ENCODE measurements around the gene TPM1. TPM values are rescaled to one million over a fixed set of nuclear protein-coding genes. Genes with fewer than 3 reads are reported as not detected.

Gene TPM1
- total RNA-seq, 1 experiment from 2014 or later: 436 TPM

DNA sequence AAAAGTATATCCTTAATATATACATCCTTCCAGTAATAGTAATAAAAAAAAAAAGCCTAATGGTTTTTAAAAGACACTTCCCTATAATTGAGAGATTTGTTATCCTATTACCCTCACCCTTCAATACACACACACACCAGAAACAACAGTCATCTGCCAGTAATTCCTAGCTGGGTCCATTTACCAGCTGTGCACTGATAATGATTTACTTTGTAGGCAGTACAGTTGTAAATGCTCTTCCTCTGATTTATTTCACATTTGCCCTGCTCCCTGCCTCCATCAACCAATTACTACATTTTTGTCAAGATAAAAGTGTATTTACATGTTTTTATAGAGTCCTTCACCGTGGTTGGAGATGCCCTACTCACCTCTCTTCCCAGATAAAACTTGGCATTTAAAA, 12.4 kb downstream of the TPM1 start:
- no peak for DNase-seq (ENCODE audit: low spot score)

DNA sequence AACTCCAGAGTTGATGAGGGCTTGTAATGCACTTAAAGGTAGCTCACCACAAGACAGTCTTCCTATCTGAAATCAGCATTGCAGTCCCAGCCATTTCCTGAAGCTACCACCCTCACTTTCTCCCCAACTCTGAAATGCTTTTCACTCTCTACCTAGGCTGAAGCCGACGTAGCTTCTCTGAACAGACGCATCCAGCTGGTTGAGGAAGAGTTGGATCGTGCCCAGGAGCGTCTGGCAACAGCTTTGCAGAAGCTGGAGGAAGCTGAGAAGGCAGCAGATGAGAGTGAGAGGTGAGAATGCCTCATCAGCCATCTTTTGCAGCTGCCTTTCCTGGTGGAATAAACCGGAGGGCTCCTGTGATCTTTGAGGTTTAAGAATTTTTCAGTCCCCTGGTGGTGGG, 14.3 kb downstream of the TPM1 start:
- DNase-seq (ENCODE audit: low spot score): no peak

DNA sequence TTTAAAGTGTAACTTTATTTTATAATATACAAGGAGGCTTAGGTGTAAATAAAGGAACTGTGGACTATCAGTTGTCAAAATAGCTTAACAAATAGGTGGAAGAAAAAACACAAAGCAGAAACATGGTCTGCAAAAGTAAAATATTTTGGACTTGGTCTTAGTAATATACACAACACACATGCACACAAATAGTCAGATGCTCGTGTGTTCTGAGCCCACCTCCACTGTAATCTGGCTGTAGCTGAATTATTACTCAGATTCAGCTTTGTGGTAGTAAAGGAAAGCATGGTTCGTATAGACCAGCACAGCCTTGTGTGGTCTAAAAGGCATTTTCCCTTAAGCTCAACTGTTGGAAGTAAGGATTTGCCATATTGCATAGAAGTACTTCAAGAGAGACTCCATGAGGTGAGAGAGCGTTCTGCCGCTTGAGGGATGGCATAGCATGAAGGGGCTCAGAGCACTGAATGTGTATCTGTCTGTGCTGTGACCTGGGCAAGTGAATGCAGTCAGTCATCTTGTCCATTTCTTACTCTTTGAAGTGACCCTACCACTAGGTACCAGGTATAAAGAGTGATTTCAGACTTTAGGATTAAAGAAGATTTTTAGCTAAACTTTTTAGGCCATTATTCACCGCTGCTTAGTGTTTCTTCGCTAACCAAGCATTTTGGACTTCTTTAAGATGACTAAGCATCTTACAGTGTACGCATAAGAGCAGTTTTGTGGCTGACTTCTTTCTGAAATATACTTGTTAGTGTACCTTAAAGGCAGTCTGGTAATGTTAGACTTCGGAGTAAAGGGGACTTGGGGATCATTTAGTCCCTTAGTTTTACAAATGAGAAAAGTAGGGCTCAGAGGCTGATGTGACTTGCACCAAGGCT, 15.2 kb downstream of the TPM1 start:
- DNase-seq (ENCODE audit: low spot score): no peak

DNA sequence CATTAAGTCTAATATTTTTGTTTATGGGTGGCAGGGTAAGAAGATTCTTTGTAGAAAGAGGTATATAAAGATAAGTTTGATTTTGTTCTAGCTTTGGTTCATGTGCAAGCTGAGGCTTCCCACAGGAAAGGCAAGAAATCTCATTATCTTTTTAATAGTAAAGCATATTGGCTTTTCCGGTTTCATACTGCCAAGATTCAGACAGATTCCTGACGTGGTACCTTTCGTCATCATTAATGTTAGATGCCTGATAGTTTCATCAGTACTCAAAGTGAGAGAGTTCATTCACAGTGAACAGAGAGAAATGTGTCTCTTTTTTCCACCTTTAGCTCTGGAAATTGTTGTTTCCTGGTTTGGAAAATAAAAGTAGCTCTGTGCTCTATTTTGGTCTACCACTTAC, 16.5 kb downstream of the TPM1 start:
- DNase-seq (ENCODE audit: low spot score): no peak

DNA sequence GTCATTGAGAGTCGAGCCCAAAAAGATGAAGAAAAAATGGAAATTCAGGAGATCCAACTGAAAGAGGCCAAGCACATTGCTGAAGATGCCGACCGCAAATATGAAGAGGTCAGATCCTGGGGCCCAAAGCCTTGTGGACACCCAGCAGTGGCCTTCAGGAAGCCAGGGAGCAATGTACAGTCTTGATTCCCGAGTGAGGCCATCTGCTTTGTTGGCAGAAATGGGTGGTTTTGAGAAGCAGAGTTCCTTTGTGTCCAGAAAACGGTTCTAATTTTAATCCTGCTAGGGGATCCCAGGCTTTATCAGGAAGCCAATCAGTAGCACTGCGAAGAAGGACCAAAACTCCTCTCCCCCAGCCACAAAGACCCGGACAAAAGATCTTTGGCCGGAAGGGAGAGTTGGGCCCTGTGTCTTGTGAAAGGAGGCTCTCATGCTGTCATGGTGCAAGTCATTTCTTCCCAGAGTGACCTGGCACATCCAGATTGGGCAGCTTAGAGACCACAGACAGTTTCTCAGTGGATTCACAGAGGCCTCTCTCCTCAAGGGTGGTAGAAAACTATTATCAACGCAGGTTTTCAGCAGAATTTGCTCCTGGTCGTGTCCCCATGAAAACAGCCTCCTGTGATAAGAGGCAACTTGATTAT, 17.1 kb downstream of the TPM1 start:
- DNase-seq (ENCODE audit: low spot score): no peak

DNA sequence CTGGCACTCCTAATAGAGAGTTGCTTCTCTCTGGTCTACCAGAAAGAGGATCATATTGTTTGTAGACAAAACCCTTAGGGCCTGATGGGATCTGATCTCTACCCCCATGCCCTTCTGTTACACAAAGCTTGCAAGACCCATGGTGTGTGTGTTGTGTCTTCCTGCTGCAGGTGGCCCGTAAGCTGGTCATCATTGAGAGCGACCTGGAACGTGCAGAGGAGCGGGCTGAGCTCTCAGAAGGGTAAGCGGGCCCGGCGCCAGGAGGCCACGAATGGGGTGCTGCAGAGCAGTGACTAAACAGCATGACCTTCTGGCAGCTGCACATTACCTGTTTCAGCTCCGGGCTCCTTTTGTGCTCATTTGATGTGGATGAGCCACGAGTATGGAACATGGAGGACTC, 18.2 kb downstream of the TPM1 start:
- DNase-seq (ENCODE audit: low spot score): no peak

DNA sequence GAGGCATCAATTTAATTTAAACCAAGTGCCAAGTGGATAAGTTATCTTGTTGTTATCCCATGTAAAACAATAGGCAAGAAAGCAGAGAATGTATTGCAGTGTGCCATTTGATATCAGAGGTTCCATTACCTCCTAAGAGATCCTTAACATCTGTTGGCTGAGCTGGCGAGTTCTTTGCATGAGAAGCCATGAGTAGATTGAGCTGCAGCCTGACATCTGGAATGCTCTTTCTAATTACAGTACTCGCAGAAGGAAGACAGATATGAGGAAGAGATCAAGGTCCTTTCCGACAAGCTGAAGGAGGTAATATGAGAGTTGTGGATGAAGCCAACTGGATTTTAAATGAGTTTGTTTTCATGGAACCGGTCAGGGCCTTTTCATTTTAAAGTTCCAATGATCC, 19.4 kb downstream of the TPM1 start:
- DNase-seq (ENCODE audit: low spot score): no peak

DNA sequence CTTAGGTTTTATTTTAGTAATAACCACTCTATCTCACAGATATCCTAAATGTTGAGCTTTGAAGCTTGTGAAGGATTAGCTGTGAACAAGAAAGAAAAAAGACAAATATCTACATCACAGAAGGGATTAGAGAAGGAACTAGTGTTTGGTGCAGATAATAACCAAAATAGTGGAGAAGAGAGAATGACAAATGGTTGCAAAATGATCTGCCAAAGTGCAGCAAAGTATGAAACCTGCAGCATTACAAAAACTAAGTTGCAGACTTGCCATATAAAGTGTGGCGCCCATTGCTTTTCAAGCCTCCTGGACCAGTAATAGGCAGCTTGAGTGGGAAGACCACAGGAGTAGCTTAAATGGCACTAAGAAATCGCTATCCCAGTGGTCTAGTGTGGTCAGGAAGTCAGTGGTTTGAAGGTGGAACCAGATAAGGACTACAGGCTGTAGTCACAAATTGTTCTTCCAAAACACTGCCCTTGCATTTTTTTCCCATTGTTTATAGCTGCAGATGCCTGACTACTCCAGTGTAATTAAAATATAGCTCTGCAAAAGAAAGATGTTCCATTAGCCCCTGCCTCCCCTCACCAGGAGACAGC, 20.7 kb downstream of the TPM1 start:
- no peak for DNase-seq (ENCODE audit: low spot score)

DNA sequence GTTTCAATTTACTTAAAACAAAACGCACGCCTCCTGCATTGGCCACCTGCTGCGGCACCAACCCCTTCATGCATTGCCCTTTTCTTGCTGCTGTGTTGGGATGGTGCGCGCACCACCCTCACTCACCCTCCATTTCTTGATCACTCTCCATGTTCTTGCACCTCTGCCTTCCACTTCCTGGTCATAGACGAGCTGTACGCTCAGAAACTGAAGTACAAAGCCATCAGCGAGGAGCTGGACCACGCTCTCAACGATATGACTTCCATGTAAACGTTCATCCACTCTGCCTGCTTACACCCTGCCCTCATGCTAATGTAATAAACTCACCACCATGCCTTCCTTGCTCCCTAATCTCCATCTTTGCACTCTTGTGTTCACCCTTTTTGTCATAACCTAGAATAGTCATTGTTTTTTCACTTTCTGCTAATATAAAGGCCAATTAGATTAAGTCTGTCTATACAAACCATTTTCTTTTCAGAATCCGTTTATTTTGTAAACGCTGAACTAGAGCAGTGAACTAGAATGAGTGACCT, 21.4 kb downstream of the TPM1 start:
- no peak for DNase-seq (ENCODE audit: low spot score)

DNA sequence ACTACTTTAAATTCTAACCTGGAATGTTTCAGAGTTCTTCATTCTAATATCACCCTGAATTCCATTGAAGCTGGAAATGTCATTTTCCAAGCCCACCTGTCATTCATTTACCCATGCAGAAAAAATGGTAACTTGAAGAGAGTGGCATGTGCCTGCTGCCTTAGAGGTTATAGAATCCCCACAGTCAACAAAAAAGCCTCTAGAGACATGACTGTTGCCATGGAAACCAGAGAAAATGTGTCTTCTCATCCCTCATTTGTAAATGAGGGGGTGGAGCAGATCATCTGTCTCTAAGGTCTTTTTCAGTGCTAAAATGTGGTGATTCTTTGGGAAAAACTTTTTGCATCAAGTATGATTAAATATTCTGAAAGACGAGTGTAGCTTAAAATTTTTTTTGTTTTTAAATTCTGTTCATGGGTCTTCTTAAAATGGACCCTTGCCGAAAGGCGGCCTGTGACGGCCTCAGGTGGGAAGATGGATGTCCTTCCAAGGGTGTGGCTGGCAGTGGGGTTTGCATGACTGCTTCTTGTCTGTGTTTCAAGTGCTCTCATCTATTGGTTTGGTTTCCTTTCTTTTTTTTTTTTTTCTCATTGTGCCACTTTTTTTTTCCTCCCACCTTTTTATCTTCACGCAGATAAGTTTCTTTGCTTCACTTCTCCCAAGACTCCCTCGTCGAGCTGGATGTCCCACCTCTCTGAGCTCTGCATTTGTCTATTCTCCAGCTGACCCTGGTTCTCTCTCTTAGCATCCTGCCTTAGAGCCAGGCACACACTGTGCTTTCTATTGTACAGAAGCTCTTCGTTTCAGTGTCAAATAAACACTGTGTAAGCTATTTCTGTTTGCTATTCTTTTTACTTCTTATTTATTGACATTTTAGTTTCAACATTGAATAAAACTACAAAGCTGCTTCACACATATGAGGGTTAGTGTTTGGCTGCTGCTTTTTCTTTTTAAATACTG, 23.0 kb downstream of the TPM1 start:
- no peak for DNase-seq (ENCODE audit: low spot score)

DNA sequence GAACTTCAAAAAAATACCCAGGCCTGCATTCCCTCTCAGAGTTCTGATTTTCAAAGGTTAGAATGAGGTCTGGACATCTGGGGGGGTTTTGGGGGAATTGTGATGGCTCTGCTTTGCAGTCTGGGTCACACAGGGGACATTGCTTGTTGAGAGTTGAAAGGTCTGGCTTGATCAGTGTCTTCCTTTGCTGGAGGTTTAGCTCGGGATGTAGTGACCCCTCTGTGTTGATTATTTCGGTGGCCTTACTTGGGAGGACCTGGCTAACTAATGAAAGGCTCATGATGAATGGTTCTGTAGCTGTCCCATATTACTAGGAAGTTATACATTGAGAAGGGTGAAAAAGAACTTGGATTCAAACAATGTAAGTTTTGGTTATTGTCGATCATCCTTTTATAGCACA, 23.7 kb downstream of the TPM1 start:
- DNase-seq (ENCODE audit: low spot score): no peak

DNA sequence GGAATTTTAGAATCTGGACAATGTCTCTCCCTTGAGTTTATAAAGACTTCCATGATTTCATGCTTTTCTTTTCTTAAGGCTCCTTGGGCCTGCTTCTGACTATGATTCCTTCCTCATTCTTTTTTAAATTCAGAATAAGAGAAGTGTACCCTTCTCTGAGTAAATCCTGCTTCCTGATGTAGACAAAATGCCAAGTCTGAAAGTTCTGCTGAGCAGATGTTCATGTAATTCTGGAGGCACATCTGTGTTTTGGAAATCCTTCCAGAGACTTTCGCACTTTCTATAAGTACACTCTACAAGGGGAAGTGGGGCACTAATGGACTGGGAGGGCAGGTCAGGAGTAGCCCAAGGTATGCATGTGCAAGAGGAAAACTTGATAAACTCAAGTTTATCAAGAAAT, 24.8 kb downstream of the TPM1 start:
- no peak for DNase-seq (ENCODE audit: low spot score)

DNA sequence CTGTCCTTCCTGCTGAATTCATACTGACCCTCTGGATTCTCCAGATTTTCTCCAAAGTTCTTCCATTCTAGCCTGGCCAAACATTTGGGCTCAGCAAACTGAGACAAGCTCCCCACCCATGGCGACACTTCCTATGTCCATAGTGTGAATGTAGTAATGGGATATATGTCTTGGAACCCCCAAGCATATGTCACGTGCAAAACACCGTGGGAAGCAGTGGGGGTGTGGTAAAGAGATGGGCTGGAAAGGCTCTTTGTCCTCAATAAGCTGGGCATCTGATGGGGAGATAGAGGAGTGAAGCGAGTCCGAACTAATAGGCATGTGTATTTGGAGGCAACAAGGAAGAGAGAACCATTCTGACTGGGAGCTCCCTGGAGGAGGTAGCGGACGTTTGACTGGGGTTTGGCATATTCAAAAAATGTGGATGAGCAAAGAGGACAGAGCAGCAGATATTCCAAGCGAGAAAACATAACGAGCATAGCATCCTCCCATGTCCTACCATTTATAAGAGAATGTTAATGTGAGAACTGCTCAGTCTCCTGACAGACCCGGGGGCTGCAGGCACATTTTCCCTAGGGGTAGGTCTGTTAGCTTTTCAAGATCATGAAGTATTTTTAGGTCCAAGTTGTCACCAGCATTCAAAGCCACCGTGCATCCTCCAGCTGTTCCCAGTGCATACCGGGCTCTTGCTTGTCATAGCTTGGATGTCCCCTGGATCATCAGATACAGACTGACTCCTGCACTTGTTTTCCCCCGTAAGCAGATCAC, 25.6 kb downstream of the TPM1 start:
- DNase-seq (ENCODE audit: low spot score): no peak

DNA sequence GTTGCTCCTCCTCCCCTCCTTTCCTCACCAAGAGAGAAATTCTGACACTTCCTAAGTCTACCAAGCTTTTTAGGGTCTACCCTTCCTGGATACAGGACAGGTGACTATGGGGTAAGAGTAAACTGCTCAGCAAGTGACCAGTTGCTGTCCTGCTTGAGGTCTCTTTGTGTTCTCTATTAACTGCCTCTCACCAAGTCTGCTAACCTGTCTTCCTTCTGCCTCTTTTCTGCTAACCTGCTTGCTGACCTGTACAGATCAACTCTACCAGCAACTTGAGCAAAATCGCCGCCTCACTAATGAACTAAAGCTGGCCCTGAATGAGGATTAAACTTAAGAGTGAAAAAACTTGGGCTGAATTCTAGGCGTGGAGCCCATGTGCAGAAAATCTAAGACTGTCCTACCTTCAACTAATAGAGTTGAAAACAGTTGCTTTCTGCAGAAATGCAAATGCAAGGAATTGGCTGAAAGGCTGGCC, 27.1 kb downstream of the TPM1 start:
- no peak for DNase-seq (ENCODE audit: low spot score)

DNA sequence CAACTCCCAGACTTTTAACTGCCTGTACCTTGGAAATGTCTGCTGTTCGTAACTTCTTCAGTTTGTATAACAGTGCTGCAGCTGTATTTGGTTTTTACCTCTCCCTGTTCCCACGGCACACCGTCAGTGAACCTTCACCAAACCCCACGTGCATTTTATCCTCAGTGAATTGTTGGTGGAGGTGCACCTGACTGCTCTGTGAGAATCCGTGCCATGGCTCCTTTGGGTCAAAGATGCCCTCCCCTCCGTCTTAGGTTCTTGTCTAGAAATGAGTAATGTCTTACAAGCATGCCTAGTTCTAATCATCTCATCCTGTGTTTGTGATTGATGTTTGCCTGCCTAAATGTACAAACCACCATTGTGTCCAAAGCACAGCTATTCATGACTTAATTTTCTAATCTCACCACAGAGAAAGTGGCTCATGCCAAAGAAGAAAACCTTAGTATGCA, 28.2 kb downstream of the TPM1 start:
- no peak for DNase-seq (ENCODE audit: low spot score)

DNA sequence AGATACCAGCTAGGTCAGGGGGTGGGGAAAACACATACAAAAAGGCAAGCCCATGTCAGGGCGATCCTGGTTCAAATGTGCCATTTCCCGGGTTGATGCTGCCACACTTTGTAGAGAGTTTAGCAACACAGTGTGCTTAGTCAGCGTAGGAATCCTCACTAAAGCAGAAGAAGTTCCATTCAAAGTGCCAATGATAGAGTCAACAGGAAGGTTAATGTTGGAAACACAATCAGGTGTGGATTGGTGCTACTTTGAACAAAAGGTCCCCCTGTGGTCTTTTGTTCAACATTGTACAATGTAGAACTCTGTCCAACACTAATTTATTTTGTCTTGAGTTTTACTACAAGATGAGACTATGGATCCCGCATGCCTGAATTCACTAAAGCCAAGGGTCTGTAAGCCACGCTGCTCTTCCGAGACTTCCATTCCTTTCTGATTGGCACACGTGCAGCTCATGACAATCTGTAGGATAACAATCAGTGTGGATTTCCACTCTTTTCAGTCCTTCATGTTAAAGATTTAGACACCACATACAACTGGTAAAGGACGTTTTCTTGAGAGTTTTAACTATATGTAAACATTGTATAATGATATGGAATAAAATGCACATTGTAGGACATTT, 28.9 kb downstream of the TPM1 start:
- DNase-seq (ENCODE audit: low spot score): no peak

DNA sequence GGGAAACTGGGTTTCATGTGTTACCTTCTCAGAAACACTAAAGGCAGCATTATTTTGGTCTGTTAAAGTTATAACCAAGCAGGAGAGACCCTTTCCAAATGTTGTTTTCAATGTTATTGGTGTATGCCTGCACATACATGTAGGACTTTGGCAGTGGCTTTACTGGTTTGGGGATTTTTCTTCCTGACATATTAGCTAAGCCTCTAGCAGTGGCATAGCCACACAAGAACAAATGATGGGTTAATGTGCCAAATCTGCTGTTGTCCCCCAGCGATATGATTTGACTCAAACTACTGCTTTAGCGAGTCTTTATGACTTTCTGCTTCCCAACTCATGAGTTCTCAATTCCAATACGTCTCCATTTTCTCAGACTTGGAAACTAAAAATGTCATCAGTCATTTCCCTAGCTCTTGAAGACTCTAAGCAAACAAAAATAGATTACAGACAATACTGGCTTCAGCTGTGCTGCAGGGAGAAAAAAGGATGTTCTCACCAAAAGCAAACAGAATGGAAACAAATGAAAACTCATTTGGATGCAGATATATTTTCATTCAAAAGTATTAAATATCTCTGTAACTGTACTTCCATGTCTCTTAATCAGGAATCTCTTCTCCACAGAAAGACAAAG, 29.6 kb downstream of the TPM1 start:
- DNase-seq (ENCODE audit: low spot score): no peak

DNA sequence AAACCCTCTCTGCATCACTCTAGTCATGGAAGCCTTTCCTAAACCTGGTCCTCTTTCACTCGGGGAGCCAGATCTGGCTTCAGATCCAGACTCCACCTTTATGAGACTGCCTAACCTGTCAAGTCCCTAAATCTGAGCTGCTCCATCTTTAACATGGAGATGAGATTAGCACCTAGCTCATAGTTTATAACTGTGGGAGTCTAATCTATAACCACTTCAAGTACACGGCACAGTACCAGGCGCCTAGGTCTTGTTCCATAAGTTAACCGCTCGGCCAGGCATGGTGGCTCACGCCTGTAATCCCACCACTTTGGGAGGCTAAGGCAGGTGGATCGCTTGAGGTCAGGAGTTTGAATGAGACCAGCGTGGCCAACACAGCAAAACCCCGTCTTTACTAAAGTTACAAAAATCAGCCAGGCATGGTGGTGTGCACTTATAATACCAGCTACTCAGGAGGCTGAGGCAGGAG, 30.3 kb downstream of the TPM1 start:
- no peak for DNase-seq (ENCODE audit: low spot score)

DNA sequence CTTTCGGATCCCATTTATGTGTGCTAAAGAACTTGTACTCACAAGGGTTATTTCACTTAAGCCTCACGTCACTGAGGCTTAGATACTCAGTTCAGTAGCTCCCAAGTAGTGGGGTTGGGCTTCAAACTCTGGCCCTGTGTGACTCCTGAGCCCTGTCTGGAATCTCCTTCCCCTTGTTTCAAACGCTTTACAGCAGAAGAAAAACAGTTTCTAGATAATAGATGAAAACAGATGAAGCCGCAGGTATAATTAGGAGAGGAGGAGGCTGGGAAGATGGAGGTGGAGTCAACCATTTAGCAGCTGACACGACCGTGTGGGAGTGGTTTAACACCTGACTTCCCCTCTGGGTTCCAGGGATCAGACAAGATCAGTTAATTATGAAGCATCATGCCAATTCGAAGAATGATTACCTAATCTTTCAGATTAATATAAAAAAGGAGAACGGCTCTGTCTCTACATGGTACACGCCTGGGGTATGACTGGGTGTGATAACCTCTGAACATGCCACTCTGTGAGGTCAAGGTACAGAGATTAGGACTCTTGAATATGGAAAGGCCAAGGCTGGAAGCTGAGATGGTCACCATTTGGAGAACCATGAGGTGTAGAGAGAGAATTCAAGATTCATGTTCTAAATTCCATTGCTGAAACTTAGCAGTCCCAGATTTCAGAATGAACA, 31.1 kb downstream of the TPM1 start:
- no peak for DNase-seq (ENCODE audit: low spot score)
